Measurements from ENCODE around the gene ZBTB39.
"Not testable (repeated sequence)": the region's sequence is repeated elsewhere in the genome, so short reads cannot be mapped to it uniquely, and the experiment has no call there.

ZBTB39 gene

GRCh38 chr12:57018353-57018752 is 12.0 kb upstream of the ZBTB39 start:
- H3K14ac ChIP-seq (ENCODE audit: low read length) = not testable (repeated sequence)

DNA sequence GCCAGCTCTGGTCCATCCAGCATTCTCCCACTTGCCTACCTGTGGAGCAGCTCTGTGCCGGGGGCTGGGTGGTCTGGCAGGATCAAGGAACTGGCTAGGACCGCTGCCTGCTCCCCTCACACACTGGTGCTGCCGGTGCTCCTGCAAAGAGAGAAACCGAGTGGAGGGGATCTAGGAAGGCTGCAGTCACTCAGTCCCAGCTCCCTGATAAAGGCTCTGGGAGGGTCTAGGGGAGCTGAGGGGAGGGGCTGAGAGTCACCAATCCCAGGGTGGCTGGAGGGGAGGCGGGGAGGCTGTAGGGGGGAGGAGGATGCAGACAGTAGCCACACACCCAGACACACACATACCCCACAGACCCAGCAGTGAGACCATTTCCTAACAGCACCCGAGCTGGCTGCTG is 10.0 kb upstream of the ZBTB39 start, which contains the start of gene TAC3:
Gene TAC3 (minus strand): TSS at position 182 of the 400 bp plus-strand sequence. CDS start 732 bp downstream, outside the sequence.
- H3K27ac ChIP-seq (ENCODE audit: low read depth, low read length) = peak within 1 kb of the TSS; percentile 15
- no peaks in the 10 kb centered on the region for H3K9me3 ChIP-seq (ENCODE audit: insufficient read depth, low read depth, low read length)
- H3K36me3 ChIP-seq (ENCODE audit: control insufficient read depth in 1 of 2, insufficient read depth in 2 of 2, low read length in 2 of 2) = no peaks in the 10 kb centered on the region
- DNase-seq = no peak
- peak within 1 kb of the TSS; percentile 81 for H3K18ac ChIP-seq (ENCODE audit: low read length)
- peak within 1 kb of the TSS; percentile 6 for H3K4ac ChIP-seq (ENCODE audit: low read depth, low read length)
- no CpG with 5 or more reads among the region's 6 CpGs for WGBS (ENCODE audit: extremely low coverage, insufficient coverage, insufficient read length)
- H3K9ac ChIP-seq (ENCODE audit: low read length) = no peak within 1 kb of the TSS
- peak within 1 kb of the TSS; percentile 6 for H2BK5ac ChIP-seq (ENCODE audit: low read depth, low read length, poor library complexity)
- H3K14ac ChIP-seq (ENCODE audit: low read length) = no peak within 1 kb of the TSS
- no peak within 1 kb of the TSS for H3K4me3 ChIP-seq (ENCODE audit: low read depth, low read length)
- H3K4me1 ChIP-seq (ENCODE audit: control insufficient read depth in 1 of 2, insufficient read depth in 2 of 2, low read length in 2 of 2) = peaks cover 10 to 16% of the 10 kb centered on the region in 2 experiments
- H2AFZ ChIP-seq (ENCODE audit: insufficient read depth, low read length, poor library complexity) = peak within 1 kb of the TSS; percentile 75
- H3K4me2 ChIP-seq (ENCODE audit: low read length) = peak within 1 kb of the TSS; percentile 10
- H2BK12ac ChIP-seq (ENCODE audit: low read length) = peak within 1 kb of the TSS; percentile 82
- no peaks in the 10 kb centered on the region for H3K79me2 ChIP-seq (ENCODE audit: control insufficient read depth, insufficient read depth, low read length, poor library complexity)
- H3K79me1 ChIP-seq (ENCODE audit: low read length) = peaks cover 8% of the 10 kb centered on the region
- H4K12ac ChIP-seq (ENCODE audit: low read depth, low read length) = peak within 1 kb of the TSS; percentile 89
- no peak within 1 kb of the TSS for H2AK5ac ChIP-seq (ENCODE audit: low read length)
- H3K27me3 ChIP-seq (ENCODE audit: insufficient read depth, low read length) = no peaks in the 10 kb centered on the region
- peak within 1 kb of the TSS; percentile 68 for H4K8ac ChIP-seq (ENCODE audit: low read depth, low read length)
- peak within 1 kb of the TSS; percentile 47 for H3K23ac ChIP-seq (ENCODE audit: low read length)
- peak within 1 kb of the TSS; percentile 87 for H2BK120ac ChIP-seq (ENCODE audit: insufficient read depth, low read length, poor library complexity)
- peak within 1 kb of the TSS; percentile 23 for H4K91ac ChIP-seq (ENCODE audit: low read depth, low read length)

More at GRCh38 chr12:57018353-57018752, 12.0 kb upstream of the ZBTB39 start:
- H2BK5ac ChIP-seq (ENCODE audit: low read depth, low read length, poor library complexity); H3K79me1 ChIP-seq (ENCODE audit: low read length); H4K12ac ChIP-seq (ENCODE audit: low read depth, low read length); H2AK5ac ChIP-seq (ENCODE audit: low read length); H3K18ac ChIP-seq (ENCODE audit: low read length); H2BK120ac ChIP-seq (ENCODE audit: insufficient read depth, low read length, poor library complexity); H2AFZ ChIP-seq (ENCODE audit: insufficient read depth, low read length, poor library complexity); H3K27me3 ChIP-seq (ENCODE audit: insufficient read depth, low read length); H3K4me2 ChIP-seq (ENCODE audit: low read length); H3K9me3 ChIP-seq (ENCODE audit: insufficient read depth, low read depth, low read length); H3K4ac ChIP-seq (ENCODE audit: low read depth, low read length); H3K36me3 ChIP-seq (ENCODE audit: control insufficient read depth in 1 of 2, insufficient read depth in 2 of 2, low read length in 2 of 2); H3K23ac ChIP-seq (ENCODE audit: low read length); H3K79me2 ChIP-seq (ENCODE audit: control insufficient read depth, insufficient read depth, low read length, poor library complexity); H3K9ac ChIP-seq (ENCODE audit: low read length); H2BK12ac ChIP-seq (ENCODE audit: low read length); H4K8ac ChIP-seq (ENCODE audit: low read depth, low read length); H4K91ac ChIP-seq (ENCODE audit: low read depth, low read length); H3K4me3 ChIP-seq (ENCODE audit: low read depth, low read length): not testable (repeated sequence)
- peak; percentile 92 to 95 for DNase-seq
- H3K4me1 ChIP-seq (ENCODE audit: control insufficient read depth in 1 of 2, insufficient read depth in 2 of 2, low read length in 2 of 2) = peaks cover 12 to 16% of the 10 kb centered on the region in 2 experiments
- H3K27ac ChIP-seq (ENCODE audit: low read depth, low read length) = peak overlapping the region; percentile 90
- WGBS (ENCODE audit: extremely low coverage, insufficient coverage, insufficient read length) = no CpG with 5 or more reads among the region's 5 CpGs

DNA sequence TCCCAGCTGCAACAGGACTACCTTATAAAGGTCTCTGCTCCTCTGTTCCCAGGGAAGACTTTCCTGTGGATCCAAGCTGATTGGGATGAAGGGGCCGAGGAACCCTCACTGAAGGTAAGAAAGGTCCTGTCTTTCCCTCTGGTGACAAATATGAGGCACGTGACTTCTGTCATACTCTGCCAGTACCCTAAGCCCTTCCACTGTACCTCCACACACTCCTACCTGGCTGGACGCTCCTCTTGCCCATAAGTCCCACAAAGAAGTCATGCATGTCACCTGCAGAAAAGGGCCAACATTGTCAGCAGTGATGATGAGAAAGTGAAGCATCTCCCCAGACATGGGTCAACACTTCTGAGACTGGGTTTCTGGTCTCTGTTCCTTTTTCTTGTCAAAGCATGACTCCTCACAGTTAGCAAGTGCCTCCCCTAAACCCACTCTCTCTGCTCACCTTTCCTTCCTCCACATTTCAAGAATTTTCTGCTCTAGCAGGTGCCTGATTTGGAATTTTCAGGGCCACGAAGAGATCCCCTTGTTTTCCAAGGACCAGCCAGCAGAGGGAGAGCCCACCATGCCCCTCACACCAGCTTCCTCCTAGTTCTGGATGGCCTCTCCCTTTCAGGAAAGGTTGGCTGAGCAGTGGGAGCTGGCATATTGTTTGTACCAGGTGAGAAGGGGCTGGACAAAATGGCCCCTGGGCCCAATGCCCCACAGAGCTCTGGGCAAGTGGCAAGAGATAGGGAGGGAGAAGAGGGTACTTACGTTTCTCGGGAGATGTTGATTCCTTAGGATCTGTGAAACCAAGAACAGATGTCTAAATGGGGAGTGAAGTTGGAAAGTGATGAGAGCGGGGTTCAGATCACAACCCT is 6.5 kb upstream of the ZBTB39 start:
- Histone ChIP-seq H3K18ac (ENCODE audit: low read length) (no peak overlapping the region), H3K79me2 (ENCODE audit: control insufficient read depth, insufficient read depth, low read length, poor library complexity) (no peaks in the 10 kb centered on the region), H2AFZ (ENCODE audit: insufficient read depth, low read length, poor library complexity) (no peak overlapping the region), H3K79me1 (ENCODE audit: low read length) (peaks cover 3% of the 10 kb centered on the region), H3K27ac (ENCODE audit: low read depth, low read length) (no peak overlapping the region), H4K12ac (ENCODE audit: low read depth, low read length) (no peak overlapping the region), H4K91ac (ENCODE audit: low read depth, low read length) (no peak overlapping the region), H3K27me3 (ENCODE audit: insufficient read depth, low read length) (no peaks in the 10 kb centered on the region), H3K23ac (ENCODE audit: low read length) (no peak overlapping the region), H2BK120ac (ENCODE audit: insufficient read depth, low read length, poor library complexity) (no peak overlapping the region), H3K4me2 (ENCODE audit: low read length) (no peak overlapping the region), H3K36me3 (ENCODE audit: control insufficient read depth in 1 of 2, insufficient read depth in 2 of 2, low read length in 2 of 2) (no peaks in the 10 kb centered on the region), H3K9me3 (ENCODE audit: insufficient read depth, low read depth, low read length) (no peaks in the 10 kb centered on the region), H3K4me3 (ENCODE audit: low read depth, low read length) (no peak overlapping the region), H3K14ac (ENCODE audit: low read length) (no peak overlapping the region), H2AK5ac (ENCODE audit: low read length) (no peak overlapping the region), H4K8ac (ENCODE audit: low read depth, low read length) (no peak overlapping the region), H3K9ac (ENCODE audit: low read length) (no peak overlapping the region), H3K4ac (ENCODE audit: low read depth, low read length) (no peak overlapping the region), H3K4me1 (ENCODE audit: control insufficient read depth in 1 of 2, insufficient read depth in 2 of 2, low read length in 2 of 2) (peaks cover 9 to 16% of the 10 kb centered on the region in 2 experiments), H2BK12ac (ENCODE audit: low read length) (no peak overlapping the region), H2BK5ac (ENCODE audit: low read depth, low read length, poor library complexity) (no peak overlapping the region)
- DNase-seq = no peak
- WGBS (ENCODE audit: extremely low coverage, insufficient coverage, insufficient read length) = no CpG with 5 or more reads among the region's 7 CpGs

DNA sequence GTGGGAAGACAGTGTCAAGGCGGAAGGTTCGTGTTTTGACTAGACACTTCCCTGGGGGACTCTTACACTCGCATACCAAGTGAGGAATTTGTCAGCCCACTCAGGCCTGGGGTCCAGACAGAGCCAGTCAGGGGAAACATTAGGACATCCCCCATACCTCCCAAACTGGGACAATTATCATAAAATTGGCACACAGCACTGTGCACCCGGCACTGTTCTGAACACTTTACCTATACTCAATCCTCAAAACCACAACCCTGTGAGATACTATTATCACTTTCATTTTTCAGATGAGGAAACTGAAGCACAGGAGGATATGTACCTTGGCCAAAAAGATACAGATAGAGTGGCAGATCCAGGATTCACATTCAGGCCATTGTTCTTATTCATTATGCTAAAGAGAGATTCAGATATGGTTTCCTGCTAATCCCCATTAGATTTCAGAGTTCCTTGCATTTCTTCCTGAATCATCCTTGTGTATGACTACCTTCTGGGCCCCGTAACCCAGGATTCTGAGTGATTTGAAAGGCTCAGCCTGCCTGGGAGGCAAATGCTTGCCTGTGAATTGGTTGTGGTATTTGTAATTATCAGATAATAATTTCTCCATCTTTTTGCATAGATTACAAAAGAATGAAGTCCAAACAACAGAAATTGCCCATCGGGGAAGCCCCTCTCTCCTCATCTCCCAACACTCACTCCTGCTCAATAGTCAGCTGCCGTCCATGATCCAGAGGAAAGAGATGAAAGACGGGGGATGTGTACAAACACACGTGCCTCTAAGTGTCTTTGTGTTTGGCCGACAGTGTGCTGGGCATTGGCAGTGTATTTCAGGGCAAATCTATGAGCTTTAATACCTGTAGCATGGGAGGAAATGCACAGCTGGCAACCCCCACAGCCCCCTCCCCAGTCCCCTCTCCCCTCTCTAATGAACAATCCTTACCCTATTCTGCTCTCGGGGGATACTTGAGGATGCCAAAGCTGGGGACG is 5.4 kb upstream of the ZBTB39 start:
- no peak overlapping the region for H3K4ac ChIP-seq (ENCODE audit: low read depth, low read length)
- no peak overlapping the region for H2BK120ac ChIP-seq (ENCODE audit: insufficient read depth, low read length, poor library complexity)
- DNase-seq = peak; percentile 71 to 83
- H3K9me3 ChIP-seq (ENCODE audit: insufficient read depth, low read depth, low read length) = no peaks in the 10 kb centered on the region
- H4K91ac ChIP-seq (ENCODE audit: low read depth, low read length) = no peak overlapping the region
- no peak overlapping the region for H4K8ac ChIP-seq (ENCODE audit: low read depth, low read length)
- no peak overlapping the region for H3K9ac ChIP-seq (ENCODE audit: low read length)
- no peak overlapping the region for H3K18ac ChIP-seq (ENCODE audit: low read length)
- peaks cover 3% of the 10 kb centered on the region for H3K79me1 ChIP-seq (ENCODE audit: low read length)
- H3K4me3 ChIP-seq (ENCODE audit: low read depth, low read length) = no peak overlapping the region
- no peak overlapping the region for H2BK5ac ChIP-seq (ENCODE audit: low read depth, low read length, poor library complexity)
- peaks cover 9 to 14% of the 10 kb centered on the region in 2 experiments for H3K4me1 ChIP-seq (ENCODE audit: control insufficient read depth in 1 of 2, insufficient read depth in 2 of 2, low read length in 2 of 2)
- H2AFZ ChIP-seq (ENCODE audit: insufficient read depth, low read length, poor library complexity) = no peak overlapping the region
- no peak overlapping the region for H3K4me2 ChIP-seq (ENCODE audit: low read length)
- no CpG with 5 or more reads among the region's 12 CpGs for WGBS (ENCODE audit: extremely low coverage, insufficient coverage, insufficient read length)
- no peaks in the 10 kb centered on the region for H3K27me3 ChIP-seq (ENCODE audit: insufficient read depth, low read length)
- H3K14ac ChIP-seq (ENCODE audit: low read length) = no peak overlapping the region
- H2AK5ac ChIP-seq (ENCODE audit: low read length) = no peak overlapping the region
- no peak overlapping the region for H4K12ac ChIP-seq (ENCODE audit: low read depth, low read length)
- H3K36me3 ChIP-seq (ENCODE audit: control insufficient read depth in 1 of 2, insufficient read depth in 2 of 2, low read length in 2 of 2) = no peaks in the 10 kb centered on the region
- H2BK12ac ChIP-seq (ENCODE audit: low read length) = no peak overlapping the region
- H3K79me2 ChIP-seq (ENCODE audit: control insufficient read depth, insufficient read depth, low read length, poor library complexity) = no peaks in the 10 kb centered on the region
- no peak overlapping the region for H3K23ac ChIP-seq (ENCODE audit: low read length)
- no peak overlapping the region for H3K27ac ChIP-seq (ENCODE audit: low read depth, low read length)
